NCI-H1048 (cell line): ENCODE measurements around the gene TERF2IP.

Source experiments
- DNase-seq: peaks from one replicate; lab custom pipeline; 2025; lab: John Stamatoyannopoulos, UW

TERF2IP gene

DNA sequence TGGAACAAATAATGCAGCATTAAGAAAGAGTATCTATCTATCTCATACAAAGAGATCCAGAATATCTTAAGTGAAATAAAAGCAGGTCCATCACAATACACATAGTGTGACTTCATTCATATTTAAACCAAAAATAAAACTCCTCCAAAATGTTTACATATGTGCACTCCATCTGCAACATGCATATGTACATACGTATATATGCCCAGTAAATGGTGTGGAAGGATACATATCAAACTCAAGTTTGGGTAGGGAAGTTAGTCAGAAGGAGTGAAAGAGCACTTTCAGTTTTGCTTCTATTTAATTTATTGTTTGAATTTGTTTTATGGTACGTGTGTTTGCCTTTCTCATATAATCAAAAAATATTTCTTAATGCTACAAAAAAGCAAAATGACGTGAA is 12.5 kb upstream of the TERF2IP start:
- DNase-seq = no peak

DNA sequence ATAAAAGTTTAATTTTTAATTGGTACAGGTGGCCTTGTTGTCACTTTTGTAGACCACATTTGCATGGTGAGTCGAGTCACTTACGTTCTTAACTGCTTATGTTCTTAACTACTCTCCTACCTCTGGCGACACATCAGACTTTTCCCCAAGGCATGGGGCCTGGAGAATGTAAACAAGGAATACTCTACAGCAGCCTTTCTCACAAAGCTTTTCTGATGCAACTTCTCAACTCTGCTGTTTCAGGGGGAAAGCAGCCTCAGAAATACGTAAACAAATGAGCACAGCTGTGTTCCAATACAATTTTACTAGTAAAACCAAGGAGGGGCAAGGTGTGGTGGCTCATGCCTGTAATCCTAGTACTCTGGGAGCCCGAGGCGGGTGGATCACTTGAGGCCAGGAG is 7.0 kb upstream of the TERF2IP start:
- no peak for DNase-seq

DNA sequence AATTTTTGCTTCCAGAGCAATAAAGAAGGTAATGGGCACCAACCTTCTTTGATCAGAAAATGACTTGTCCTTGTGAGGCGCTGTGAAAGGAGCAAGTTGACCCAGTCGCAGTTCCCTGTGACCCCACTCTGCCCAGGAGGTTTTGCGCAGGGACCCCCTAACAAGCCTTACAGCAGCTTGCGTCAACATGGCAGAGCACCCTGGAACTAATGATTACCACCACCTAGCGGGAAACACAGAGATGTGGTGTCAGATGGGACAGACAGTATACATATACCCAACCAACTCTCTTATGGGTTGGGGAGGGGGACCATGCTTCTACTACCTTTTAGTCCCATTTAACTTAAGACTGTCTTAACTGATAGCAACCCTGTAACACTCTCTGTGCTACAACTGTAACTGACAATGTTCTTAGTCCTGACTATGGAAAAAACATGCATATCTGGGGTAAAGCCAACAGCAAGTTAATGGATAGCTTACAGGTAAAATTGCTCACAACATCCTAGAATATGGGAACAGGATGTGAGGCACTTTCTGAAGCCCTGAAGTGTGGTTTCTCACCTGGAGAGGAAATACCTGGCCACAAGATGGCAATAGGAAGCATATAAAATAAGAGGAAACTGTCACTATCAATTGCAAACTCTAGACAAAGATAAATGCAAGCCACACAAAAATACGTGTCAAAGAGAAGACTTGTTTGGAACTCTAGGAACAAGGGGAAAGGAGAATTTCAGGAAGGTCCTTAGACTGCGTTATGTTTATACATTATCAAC is 3.1 kb upstream of the TERF2IP start:
- DNase-seq = no peak

DNA sequence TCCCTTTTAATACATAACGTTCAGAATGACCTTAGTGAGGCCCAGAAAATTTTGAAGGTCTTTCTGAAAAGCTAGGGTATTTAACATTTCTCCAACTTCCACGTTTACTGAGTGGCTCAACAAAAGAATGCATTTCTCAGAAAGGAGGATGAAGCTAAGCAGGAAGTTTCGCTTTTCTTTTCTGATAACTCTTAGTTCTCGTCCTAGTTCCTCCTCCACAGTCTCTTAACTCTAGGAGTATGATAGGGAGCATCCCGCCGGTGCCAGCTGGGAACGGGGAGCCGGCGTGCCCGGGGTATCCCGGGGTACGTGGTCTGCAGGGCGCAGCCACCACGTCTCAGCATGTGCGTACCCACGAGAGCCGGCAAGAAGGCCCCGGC is 471 bp upstream of the TERF2IP start:
- no peak for DNase-seq

DNA sequence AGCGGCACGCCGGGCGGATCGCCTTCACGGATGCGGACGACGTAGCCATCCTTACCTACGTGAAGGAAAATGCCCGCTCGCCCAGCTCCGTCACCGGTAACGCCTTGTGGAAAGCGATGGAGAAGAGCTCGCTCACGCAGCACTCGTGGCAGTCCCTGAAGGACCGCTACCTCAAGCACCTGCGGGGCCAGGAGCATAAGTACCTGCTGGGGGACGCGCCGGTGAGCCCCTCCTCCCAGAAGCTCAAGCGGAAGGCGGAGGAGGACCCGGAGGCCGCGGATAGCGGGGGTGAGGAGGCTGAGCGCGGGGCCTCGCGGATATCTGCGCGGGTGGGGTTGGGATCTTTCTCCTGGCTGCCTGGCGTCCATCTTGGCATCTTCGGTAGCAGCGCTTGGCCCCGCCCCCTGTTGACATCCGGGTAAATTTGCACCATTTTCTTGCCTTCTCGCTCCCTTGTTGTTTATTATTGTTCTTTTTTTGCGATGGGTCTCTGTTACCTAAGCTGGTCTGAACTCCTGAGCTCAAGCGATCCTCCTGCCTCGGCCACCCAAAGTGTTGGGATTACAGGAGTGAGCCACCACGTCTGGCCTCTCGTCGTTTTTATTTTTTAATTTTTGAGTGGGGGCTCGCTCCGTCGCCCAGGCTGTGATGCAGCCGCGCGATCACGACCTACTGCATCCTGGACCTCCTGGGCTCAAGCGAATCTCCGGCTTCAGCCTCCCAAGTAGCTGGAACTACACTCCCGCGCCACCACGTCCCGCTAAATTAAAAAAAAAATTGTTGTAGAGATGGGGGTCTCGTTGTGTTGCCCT is 898 bp downstream of the TERF2IP start:
- DNase-seq = no peak

DNA sequence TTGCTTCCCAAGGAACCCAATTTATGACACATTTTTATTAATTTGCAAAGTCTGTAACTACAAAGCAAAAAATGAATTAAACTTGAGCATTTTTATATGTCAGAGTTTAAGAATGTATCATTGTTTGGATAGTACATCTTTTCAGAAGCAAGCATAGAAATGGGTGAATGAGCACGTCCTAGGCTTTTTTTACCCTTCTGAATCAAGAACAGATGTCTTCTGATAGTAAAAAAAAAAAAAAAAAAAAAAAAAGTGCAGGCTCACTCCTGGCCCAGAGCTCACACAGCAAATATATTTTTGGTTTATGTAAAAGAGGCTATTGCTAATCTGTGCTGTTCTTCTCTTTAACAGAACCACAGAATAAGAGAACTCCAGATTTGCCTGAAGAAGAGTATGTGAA is 6.3 kb downstream of the TERF2IP start:
- DNase-seq = no peak

DNA sequence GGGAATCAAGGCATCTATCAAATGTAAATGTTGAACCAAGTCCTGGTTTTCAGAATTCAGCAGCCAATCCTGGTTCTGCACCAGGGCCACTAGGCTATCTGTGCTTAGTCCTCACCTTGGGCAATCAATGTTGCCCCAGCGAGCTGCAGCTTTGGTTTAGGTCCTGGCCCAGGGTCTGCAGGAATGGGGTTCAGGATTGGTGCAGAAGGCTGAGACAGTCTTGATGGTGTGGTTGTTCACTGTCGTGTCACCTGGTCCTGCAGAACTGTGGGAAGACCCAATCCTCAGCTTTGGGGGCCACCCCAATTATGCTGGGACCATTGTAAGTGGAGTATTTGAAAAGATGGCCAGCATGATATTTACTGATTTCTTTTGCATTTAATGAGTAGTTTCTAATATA is 10.6 kb downstream of the TERF2IP start:
- DNase-seq = no peak

DNA sequence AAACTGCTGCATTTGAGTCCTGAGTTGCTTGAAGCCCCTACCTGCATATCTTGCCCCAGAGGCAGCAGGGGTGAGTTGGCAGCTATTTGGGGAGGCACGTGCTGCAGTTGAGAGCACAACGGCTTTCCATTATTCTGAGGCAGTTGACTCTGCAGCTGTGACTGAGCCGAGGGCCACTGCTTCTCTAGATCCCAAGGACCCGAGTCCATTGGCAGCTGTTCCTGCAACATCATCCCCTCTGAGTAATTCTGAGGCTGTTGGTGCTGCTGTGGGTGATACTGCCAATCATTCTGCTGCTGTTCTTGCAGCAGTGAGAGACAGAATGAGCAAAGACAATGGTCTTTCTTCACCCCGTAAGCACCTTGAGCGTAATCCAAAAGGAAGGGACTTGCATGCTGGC is 12.7 kb downstream of the TERF2IP start:
- DNase-seq = no peak

DNA sequence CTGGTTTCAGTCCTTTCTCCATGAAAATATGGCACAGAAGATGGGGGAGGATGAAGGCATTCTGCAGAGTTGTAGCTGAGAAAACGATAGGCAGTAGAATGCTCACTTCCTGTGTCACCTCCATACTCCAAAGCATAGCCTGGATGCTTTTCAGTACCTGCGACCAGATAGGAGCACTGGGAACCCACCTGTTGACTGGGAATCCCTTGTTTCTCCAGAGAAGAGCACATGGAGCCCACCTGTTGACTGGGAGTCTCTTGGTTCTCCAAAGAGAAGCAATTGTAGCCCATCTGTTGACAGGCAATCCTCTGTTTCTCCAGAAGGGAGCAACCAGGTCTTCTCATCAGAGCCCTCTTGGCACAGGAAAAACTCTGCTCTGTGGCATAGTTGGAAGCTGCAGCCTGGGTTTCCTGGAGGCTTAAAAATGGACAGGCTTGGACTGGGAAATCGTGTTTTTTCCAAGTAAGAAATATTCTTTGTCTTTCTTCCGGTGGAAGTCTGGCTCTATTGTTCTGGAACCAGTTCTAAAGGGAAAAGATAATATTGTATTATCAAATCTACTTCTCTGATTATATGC is 13.2 kb downstream of the TERF2IP start:
- no peak for DNase-seq

DNA sequence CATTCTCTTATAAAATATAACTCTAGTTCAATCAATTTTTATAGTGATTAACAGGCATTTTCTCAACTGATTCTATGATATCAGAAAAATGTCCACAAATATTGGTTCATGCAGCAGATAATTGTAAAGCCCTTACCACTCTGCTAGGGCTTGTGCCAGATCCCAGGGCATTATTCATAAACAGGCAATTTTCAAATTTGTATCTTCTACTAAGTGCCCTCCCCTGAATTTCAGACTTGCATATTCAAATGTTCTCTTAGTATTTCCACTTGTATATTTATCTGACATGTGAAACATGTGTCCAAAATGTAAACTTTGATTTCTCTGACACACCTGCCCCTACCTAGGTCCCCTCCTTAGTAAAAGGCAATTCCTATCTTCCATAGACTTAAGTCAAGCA is 19.9 kb downstream of the TERF2IP start:
- DNase-seq = no peak

DNA sequence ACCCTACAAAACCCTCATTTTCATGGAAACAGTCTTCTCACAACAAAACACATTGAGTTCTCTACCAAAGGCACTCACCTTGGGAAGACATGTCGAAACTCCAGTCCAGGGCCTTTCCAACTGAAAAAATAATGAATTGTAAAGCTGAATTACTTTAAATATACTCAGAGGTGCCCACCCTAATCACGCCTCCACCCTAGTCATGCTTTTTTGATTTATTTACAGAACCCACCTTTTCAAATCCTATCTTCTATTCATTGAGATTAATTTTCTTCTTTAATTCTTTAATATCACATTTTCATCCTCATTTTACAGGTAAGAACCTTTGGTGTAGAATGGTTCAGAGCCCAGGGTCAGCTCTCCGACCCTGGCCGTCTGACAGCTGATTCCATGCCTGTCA is 29.3 kb downstream of the TERF2IP start, which contains the start of gene CPHXL2:
Gene CPHXL2, minus strand, starts transcription at position 101 of the 400 bp plus-strand sequence. Its CDS starts 10 bp downstream, at position 91.
- DNase-seq = no peak

DNA sequence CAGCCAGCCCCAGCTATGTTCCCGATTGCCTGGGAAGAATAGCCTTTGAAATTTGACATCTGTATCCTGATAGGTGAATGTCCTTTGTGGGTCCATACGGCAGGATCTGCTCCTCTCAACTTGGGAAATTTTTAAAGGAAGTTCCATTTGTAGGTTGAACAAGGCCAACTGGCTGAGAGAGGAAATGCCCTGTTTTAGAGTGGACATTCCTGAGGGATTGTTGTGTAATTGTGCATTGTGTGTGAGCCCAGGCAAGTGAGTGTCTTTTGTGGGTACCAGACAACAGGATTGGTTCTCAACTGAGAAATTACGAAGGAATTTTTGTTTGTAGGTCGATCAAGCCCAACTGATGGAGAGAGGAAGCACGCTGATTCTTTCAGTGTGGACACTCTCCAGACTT is 31.8 kb downstream of the TERF2IP start:
- DNase-seq = no peak

DNA sequence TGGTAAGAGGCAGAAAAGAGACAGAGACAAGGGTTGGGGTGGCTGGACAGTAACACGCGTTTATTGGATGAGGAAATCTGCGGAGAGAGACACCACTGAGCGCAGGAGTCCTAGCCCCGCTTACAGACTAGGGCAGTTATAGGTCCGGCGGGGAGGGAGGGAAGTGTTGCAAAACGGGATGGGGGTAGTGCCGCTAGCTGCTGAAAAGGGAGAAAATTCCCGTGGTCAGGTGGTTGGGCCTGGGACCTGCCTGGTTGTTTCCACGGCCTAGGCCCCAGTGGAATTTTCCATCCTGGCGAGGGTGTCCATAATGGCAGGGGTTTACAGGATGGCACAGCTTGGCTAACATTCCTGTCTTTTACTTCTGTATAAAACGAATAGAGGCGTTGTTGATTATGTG is 34.7 kb downstream of the TERF2IP start:
- DNase-seq = no peak

DNA sequence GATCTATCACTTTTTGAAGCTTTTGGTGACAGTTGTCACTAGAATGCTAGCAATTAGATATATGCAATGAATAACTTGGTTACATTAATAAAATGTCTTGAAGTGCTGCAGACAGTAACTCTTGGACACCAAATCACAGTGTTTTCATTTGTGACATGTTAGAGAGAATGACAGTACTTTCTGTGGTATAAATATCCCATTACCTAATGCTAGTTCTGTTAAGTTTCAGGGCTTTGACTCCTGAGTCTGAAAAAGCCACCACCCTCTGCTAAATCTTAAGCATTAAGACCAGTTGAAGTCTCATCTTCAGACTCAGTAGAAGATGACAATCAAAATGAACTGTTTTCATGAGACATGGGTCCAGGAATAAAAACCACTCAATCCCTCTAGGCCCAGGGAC is 39.8 kb downstream of the TERF2IP start:
- no peak for DNase-seq

DNA sequence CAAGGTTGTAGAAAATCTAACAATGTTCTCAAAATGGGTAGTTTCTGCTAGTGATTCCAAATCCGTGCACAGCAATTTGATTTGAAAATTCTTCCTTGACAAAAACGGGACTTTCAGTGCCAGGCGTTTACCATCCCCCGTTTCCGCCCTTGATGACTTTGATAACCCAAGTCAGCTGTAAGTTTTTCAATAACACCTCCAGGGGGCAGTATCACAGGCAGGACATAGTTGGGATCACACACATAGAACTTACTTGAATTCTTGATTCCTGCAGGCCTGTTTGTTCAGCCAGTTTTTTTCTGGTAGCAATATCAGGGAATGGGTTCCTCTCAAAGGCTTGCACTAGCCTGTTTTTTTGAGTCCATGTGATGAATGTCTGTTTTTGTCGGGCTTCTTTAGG is 48.1 kb downstream of the TERF2IP start:
- DNase-seq = no peak

DNA sequence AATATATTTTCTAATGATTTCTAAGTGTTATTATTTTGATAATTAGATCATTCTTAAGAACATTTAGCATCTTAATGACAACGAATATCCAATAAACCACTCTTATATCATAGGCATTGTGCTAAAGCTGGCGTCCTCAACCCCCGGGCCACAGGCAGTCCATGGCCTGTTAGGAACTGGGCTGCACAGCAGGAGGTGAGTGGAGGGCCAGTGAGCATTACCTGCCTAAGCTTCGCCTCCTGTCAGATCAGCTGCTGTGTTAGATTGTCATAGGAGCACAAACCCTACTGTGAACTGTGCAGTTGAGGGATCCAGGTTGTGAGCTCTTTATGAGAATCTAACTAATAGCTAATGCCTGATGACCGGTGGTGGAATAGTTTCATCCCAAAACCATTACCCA is 50.0 kb downstream of the TERF2IP start:
- no peak for DNase-seq

DNA sequence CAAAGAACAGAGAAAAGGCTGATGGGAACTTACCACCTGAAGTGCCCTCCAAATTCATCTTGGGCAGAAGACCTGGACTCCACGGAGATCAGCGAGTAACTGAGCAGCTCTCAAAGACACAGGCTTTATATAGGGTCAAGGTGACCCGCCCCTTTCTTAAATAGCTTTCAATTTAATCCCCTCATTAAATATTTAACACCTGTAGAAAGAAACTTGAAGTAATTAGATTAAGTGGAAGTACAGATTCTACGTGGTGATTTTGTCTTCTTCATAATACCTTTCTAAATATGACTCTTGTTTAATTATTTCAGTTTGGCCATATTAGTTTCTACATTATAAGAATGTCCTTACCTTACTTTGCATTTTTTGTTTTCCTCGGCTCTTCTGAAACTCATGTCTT is 53.8 kb downstream of the TERF2IP start, which contains the start of gene DUXB:
Gene DUXB, minus strand, starts transcription at position 101 of the 400 bp plus-strand sequence. Its CDS starts 43 bp downstream, at position 58.
- DNase-seq = no peak

DNA sequence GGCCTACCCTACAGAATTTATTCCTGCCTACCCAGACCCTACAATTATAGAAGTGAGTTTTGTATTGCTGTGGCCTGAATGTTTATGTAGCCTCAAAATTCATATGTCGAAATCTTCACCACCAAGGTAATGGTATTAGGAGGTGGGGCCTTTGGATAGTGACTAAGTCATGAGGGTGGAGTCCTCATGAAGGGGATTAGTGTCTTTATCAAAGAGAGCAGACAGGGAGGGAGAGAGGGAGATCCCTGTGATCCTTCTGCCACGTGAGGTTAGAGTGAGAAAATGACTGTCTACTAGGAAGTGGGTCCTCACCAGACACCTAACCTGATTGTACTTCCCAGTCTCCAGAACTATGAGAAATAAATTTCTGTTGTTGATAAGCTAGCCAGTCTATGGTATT is 54.7 kb downstream of the TERF2IP start:
- no peak for DNase-seq

DNA sequence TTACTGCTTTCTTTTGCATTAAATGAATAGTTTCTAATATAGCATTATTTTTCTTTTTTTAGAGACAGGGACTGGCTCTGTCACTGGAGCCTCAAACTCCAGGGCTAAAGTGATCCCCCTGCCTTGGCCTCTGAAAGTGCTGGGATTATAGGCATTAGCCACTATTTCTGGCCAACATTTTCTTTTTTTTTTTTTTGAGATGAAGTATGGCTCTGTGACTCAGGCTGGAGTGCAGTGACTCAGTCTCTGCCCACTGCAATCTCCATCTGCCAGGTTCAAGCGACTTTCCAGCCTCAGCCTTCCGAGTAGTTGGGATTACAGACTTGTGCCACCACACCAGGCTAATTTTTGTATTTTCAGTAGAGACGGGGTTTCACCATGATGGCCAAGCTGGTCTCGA is 55.7 kb downstream of the TERF2IP start:
- no peak for DNase-seq
